GM18507 (cell line): ENCODE results near the gene FBXW5.

ENCODE experiments used
- DNase-seq: peaks from one replicate; pipeline ENCODE4 v3.0.0; 2011; ENCODE audit warnings: low read depth; ENCODE audit not compliant: insufficient read length; ENCODE audit errors: extremely low spot score
- FAIRE-seq: peaks from 2 replicates; lab custom pipeline; 2011; peaks lifted over from hg19 to GRCh38; lab: Jason Lieb, UNC

FBXW5 gene

DNA sequence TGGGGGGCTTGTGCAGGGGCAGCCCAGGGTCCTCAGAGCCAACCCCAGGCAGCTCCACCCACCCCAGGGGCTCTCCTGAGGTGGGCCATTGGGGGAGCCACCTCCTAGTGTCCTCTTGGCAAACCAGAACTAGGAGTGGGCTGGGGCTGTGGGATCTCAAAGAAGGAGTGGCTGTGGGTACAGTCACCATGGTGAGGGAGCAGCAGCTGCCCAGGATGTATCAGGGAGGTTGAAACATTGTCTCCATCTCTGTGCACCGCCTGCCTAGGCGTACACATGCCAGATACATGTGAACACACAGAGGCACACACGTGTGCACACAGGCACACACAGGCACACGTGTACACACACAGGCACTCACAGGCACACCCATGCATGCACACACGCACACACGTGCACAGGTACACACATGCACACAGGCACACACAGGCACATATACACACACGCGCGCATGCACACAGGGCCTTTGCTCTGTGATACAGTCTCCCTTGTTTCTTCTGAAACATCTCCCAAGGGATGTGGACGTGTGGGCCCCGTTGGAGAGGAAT is 18.2 kb upstream of the FBXW5 start:
- no peak for DNase-seq
- FAIRE-seq = no peak

DNA sequence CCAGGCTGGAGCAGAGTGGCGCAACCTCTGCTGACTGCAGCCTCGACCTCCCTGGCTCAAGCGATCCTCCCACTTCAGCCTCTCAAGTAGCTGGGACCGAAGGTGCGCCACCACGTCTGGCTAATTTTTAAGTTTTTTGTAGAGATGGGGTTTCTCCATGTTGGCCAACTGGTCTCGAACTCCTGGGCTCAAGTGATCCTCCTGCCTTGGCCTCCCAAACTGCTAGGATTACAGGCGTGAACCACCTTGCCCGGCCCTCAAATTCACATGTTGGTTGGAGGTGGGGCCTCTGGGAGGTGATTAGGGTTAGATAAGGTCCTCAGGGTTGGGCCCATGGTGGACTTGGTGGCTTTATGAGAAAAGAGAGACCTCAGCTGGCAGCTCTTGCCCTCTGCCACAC is 17.6 kb upstream of the FBXW5 start:
- FAIRE-seq = no peak
- no peak for DNase-seq

GRCh38 chr9:136961279-136962065 is 16.9 kb upstream of the FBXW5 start:
- no peak for FAIRE-seq
- no peak for DNase-seq

- DNase-seq (no peak), FAIRE-seq (no peak)
Observed at GRCh38 chr9:136960938-136961275, 16.4 kb upstream of the FBXW5 start.

GRCh38 chr9:136960212-136960937 is 15.8 kb upstream of the FBXW5 start:
- no peak for FAIRE-seq
- no peak for DNase-seq

DNA sequence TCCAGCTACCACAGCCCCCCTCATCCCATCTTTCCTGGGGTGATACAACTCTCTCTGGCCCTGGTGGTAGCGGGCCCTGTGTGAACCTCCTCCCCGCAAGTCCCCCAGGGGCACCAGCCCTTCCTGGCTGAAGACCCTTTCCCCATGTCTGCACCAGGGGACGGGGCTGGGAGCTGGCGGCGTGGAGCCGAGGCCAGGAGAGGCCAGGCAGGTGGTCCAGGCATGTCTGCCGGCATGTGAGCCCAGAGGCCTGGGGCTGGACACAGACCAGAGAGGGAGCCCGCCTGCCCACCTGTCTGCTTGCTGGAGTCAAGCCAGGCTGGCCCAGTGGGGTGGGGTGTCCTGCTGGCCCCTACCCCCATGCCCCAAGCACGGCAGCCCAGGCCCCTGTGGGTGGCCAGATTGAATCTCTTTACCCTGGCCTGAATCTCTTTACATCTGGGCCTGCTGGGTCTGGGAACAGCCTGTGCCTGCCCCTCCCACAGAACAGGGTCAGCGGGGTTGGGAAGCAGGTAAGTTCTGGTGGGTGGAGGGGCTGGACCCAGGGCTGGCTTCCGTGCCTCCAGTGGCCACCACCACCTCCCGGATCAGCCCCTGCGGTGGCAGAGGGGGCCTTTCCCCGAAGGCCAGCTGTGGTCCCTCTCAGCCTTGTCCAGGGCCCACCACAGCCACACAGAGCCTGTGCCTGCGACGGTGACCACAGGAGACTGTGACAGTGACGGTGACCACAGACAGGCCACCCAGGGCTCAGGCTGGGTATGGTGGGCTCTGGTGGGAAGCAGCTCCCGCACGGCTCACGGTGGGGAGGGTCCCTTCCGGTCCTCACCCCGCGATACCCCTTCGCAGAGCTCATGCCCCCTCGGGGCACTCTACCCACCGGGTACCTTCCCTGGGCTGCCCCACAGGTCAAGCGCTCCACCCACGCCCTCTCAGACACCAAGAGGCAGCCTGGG is 14.6 kb upstream of the FBXW5 start:
- no peak for FAIRE-seq
- DNase-seq = no peak

- no peak for FAIRE-seq
- DNase-seq = no peak
Observed at GRCh38 chr9:136958473-136958872, 13.9 kb upstream of the FBXW5 start.

DNA sequence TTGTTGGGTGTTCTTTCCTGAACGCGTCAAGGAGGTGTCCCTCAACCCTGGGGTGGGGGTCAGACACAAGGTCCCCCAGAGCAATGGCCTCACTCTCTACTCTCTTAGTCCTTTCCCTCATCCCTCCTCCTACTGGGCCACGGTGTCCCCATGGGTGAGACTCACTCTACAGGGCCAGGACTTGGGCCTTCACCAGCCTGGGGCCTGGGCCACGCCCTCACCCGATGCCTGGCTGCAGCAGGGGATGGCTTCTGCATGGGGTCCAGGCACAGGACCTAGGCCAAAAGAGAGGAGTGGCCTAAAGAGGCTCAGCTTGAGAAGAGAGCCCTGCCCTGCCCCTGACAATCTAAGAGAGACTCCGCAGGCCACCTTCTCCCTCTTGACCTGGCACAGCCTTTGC is 13.4 kb upstream of the FBXW5 start:
- no peak for DNase-seq
- FAIRE-seq = no peak

- no peak for DNase-seq
- FAIRE-seq = no peak
Observed at GRCh38 chr9:136957461-136957860, 12.9 kb upstream of the FBXW5 start.

- DNase-seq (no peak), FAIRE-seq (no peak)
Observed at GRCh38 chr9:136956604-136957003, 12.1 kb upstream of the FBXW5 start.

DNA sequence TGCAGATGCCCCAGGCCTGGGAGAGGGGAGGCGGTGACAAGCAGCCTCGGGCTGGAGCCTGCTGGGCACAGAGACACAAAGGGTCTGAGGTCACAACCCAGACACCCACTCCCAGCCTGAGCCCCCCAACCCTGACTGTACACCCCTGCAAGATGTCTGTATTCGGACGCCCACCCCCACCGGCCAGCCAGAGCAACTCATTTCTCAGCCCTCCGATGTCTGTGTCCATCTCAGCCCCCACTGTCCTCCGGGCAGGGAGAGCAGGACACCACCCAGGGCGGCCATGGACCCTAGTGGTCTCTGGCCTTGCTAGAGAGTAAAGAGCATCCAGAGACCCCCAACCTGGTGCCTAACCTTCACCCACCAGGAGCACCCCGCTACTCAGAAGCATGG is 11.4 kb upstream of the FBXW5 start:
- no peak for DNase-seq
- no peak for FAIRE-seq

GRCh38 chr9:136955202-136955942 is 10.8 kb upstream of the FBXW5 start:
- DNase-seq (no peak), FAIRE-seq (no peak)

DNA sequence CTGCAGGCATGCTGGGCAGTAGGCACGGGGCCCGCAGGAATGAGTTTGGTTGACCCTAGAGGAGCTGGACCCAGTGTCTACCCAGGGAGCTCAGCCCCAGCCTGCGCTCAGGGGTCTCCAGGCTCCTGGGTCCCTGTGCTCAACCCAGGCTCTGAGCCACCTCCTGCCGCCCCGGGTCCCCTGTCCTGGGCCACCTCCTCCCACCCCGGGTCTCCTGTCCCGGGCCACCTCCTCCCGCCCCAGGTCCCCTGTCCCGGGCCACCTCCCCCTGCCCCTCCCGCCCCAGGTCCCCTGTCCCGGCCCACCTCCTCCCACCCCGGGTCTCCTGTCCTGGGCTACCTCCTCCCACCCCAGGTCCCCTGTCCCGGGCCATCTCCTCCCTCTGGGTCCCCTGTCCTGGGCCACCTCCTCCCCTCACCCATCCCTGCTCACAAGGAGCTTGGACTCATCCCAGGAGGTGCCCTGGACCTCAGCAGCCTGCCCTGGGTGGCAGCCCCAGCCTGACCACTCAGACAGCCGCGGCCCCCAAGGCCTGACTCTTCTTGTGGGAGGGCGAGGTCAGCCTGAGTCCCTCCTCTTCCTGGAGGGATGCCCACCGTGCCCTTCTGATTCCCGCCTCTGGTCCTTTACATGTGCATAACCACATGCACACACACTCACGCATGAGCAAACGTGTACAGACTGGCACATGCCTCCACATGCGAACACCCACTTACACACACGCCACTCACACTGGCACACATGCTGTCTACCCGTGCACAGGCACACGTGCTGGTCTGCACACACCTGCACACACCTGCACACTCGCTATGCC is 9.9 kb upstream of the FBXW5 start:
- no peak for FAIRE-seq

DNA sequence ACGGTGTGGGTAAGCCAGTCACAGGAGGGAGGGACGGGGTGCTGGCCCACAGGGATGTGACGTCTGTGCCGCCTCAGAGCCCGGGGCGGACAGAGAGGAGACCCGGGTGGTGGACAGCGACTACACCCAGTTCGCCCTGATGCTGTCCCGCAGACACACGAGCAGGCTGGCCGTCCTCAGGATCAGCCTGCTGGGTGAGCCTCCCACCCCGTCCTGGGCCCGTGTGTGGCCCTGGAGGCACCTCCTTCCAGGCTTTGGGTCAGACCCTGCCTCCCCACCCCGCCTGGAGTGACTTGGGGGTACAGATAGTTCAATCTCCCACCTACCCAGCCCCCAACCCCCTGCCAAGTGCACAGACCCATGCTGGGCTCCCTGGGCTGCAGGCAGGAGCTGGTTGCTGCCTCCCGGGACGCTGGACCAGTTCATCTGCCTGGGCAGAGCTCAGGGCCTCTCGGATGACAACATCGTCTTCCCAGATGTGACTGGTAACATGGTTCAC is 9.3 kb upstream of the FBXW5 start:
- FAIRE-seq (no peak), DNase-seq (no peak)

More for the DNA sequence above, 9.9 kb upstream of the FBXW5 start:
- no peak for DNase-seq

DNA sequence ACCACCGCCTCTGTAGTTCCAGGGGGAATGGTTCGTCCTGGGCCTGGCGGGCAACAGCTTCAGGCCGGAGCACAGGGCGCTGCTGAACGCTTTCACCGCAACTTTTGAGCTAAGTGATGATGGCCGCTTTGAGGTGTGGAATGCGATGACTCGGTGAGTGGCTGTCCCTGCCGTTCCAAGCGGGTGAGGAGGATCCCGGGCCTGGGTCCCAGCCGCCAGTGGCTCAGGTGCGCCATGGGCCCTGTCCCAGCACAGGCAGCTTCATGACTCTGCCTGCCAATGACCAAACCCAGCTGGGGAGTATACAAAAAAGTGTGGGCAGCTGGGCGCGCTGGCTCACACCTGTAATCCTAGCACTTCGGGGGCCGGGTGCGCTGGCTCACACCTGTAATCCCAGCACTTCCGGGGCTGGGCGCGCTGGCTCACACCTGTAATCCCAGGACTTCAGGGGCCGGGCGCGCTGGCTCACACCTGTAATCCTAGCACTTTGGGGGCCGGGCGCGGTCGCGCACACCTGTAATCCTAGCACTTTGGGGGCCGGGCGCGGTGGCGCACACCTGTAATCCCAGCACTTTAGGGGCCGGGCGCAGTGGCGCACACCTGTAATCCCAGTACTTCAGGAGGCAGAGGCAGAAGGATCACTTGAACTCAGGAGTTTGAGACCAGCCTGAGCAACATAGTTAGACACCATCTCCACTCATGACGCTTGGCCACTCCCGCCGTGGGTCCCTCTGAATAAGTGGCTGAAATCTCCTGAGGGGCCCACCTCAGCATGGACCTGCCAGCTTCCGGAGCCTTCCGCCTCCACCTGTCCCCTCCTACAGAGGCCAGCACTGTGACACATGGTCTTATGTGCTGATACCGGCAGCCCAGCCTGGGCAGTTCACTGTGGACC is 8.6 kb upstream of the FBXW5 start:
- DNase-seq (no peak), FAIRE-seq (no peak)

GRCh38 chr9:136952321-136952850 is 7.8 kb upstream of the FBXW5 start:
- FAIRE-seq (no peak), DNase-seq (no peak)
